GM19395 (cell line): Measurements from ENCODE around the gene SGCA.

Source experiments
- ATAC-seq: cut with Tn5 transposase; IDR thresholded peaks from one replicate; pipeline ENCODE4 v1.9.1; 2021; ENCODE audit warnings: mild to moderate bottlenecking, moderate library complexity; ENCODE audit not compliant: unreplicated experiment

SGCA gene

DNA sequence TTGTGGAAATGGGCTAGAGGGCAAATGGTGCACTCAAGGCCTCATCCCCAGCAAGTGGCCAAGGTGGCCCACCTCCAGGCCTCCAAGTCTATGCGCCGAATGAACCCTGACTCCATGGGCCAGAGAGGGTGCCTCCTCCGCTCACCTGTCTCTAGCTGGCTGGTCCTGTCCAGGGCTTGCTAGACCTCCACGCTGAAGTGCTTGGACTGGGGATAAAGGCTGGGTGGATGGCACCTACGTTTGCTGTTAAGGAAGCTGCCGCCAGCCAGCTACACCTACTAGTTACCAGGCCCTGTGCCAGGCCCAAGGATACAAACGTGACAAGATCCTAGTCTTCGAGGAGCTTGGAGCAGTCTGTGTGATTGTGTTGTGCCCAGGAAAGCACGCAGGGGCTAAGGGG, 739 bp upstream of the SGCA start:
- no peak for ATAC-seq

DNA sequence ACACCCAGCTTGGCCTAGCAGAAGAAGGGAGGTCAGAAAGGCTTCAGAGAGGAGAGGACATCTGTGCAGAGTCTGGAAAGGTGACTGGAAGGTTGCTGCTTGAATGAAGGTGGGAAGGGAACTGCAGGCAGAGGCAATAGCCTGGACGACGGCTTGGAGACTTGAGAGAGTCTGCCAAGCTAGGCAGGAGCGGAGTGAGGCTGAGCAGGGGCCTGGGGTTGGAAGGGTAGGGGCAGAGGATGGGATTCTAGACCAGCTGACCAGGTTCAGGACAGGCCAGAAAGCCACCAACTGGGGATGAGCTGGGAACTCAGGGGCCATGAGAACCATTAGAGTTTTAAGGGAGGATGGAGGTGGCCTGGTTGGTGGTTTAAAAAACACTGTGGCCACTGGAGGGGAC, 339 bp upstream of the SGCA start:
- no peak for ATAC-seq

DNA sequence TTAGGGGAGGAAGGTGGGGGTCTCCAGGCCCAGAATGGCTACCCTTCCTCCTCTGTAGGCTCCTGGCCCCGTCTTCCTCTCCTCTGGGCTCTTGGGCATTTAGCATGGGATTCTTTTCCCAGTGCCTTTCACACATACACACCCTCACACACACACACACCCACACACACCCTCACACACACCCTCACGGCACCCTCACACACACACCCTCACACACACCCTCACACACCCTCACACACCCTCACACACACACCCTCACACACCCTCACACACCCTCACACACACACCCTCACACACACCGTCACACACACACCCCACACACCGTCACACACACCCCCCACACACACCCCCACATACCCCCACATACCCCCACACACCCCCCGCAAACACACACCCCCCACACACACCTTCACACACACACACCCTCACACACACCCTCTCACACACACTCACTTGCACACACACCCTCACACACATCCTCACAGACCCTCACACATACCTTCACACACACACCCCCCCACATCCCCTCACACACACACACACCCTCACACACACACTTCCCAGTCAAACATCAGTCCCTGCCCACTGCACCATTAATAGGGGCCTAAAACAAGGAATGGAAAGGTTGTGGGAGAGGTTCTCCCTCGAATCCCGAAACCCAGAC, 845 bp downstream of the SGCA start:
- no peak for ATAC-seq

DNA sequence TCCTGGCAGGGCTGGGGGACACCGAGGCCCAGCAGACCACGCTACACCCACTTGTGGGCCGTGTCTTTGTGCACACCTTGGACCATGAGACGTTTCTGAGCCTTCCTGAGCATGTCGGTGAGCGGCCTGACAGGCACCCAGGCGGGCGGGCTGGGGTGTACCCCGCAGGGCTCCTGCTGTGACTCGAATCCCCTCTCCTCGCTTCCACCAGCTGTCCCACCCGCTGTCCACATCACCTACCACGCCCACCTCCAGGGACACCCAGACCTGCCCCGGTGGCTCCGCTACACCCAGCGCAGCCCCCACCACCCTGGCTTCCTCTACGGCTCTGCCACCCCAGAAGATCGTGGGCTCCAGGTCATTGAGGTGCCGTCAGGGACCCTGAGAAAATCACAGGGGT, 1.6 kb downstream of the SGCA start:
- no peak for ATAC-seq

DNA sequence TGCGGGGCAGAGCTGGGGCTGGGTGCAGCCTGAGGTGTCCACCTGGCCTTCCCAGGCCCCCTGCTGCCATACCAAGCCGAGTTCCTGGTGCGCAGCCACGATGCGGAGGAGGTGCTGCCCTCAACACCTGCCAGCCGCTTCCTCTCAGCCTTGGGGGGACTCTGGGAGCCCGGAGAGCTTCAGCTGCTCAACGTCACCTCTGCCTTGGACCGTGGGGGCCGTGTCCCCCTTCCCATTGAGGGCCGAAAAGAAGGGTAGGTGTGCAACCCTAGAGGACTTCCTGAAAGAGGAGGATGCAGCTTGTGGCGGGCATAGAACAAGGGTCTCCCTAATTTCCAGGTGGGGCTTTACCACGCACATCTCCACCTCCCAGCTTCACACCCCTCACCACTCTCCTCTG, 2.5 kb downstream of the SGCA start:
- no peak for ATAC-seq

DNA sequence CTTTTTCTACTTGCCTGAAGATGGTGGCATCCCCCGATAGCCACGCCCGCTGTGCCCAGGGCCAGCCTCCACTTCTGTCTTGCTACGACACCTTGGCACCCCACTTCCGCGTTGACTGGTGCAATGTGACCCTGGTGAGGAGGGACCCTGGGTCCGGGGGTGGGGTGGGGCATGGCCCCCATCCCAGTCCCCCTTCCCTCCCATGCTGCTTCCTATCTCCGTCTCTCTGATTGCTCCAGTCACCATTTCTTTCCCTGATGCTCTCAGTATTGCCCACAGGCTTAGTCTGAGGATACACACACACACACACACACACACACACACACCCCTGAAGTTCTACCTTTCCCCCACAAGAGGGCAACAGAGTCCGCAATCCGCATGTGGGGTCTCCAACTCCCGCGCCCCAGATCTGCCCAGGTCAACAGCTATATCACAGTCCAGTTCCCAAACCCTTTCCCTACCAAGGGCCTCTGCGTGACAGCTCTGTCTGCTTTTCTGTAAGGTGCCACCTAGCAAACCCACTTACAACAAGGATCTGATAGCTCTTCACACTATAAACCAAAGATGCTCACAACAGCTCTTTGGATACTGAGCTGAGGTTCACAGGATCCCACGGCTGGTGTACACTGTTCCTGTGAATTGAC, 3.4 kb downstream of the SGCA start:
- ATAC-seq: no peak

DNA sequence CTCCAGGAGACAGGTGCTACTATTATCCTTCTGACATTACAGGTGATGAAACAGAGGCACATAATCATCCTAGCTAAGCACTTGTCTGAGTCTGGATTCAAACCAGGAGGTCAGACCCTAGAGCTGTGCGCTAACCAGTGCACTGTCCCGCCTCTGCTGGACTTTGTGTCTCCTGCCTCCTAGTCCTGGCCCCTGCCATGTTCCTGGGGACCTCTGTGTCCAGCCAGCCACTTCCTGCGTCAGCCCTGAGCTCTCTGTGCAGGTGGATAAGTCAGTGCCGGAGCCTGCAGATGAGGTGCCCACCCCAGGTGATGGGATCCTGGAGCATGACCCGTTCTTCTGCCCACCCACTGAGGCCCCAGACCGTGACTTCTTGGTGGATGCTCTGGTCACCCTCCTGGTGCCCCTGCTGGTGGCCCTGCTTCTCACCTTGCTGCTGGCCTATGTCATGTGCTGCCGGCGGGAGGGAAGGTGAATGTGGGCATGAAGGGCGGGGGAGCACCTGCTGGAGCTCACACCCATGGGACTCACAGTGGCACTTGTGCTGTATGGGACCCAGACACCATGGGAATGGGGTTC, 4.2 kb downstream of the SGCA start:
- no peak for ATAC-seq

DNA sequence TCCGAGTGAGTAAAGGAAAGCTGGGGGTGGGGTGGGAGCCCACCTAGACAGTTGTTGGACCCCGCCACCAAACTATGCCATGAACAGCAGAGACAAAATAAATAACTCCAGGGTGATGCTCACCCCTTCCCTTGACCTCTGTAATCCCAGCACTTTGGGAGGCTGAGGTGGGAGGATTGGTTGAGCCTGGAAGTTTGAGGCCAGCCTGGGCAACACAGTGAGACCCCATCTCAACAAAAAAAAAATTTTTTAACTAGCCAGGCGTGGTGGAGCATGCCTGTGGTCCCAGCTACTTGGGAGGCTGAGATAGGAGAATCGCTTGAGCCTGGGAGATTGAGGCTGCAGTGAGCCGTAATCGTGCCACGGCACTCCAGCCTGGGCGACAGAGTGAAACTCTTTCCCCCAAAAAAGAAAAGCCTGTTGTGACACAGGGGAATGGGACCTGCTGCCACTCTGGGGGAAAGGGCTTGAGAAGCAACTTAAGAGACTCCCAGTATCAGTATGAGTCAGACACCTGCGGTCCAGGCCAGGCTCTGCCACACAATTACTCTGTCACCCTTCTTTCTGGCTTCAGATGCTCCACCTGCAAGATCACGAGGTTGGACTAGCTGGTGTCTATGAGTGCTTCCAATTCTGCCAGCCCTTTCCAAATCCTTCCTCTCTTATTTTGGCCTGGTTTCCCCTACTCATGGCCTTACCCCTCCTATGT, 5.0 kb downstream of the SGCA start:
- ATAC-seq: peak; percentile 71

DNA sequence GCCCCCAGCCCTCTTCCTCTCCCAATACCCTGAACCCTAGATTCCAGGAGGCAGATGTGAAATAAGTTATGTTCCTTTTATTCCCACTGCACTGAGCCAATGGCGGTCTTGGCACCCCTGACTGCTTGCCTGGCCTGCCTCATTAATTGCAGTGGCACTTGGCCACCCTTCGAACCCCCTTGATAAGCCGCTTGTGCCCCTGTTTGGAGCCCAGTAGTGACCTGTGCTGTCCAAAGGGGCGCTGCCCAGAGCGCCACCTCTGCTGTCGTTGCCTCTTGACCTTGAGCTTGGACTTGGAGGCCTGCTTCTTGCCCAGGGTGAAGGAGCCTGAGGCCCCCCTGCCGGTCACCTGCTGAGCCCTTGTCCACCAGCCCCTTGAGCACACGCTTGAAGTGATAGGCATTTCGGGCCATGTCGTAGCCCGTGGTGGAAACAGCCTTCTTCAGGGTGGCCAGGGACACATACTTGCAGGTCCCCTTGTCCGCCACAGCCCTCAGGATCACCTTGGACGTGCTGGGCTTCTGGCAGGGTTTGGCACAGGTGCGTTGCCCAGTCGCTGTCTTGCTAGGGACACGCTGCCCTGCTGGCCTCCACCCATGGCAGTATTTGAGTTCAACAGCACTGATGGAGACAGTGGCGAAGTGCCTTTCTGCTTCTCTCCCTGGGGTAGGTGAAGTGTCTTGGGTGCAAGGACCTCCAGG, 5.7 kb downstream of the SGCA start:
- ATAC-seq: no peak

DNA sequence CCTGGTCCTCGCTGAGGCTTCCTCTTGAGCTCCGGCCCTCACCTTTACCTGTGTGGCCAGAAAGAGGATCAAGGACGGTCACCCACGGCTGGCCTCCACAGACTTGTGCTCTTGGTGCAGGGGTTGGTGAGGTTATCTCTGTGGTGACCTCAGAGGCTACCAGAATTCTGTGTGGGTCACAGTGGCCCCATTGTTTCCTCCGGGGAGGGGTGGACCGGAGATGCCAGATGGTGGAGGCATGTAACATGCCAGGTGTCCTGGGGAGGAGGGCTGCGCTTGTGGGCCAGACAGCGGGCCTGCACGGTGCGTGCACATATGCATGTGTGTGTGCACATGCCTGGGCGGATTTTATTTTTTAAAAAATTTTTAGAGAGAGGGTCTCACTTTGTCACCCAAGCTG, 6.3 kb downstream of the SGCA start:
- ATAC-seq: no peak

DNA sequence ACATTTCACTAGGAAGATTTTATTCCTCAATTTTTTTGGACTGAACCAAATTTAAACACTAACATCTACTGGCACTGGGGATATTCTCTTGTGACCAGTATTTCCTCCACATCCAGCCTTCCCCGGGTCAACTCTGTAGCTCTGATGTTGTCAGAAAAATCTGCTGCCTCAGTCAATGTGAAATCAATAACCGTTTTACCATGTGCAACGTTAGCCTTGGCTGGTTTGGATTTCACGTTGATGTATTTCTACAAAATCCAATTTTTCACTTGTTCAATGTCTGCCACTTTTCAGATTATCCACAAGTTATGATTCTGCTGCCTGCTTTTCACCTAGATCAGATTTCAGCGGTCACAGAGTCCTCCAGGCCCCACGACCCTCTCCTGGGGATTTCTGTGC, 7.1 kb downstream of the SGCA start:
- no peak for ATAC-seq

DNA sequence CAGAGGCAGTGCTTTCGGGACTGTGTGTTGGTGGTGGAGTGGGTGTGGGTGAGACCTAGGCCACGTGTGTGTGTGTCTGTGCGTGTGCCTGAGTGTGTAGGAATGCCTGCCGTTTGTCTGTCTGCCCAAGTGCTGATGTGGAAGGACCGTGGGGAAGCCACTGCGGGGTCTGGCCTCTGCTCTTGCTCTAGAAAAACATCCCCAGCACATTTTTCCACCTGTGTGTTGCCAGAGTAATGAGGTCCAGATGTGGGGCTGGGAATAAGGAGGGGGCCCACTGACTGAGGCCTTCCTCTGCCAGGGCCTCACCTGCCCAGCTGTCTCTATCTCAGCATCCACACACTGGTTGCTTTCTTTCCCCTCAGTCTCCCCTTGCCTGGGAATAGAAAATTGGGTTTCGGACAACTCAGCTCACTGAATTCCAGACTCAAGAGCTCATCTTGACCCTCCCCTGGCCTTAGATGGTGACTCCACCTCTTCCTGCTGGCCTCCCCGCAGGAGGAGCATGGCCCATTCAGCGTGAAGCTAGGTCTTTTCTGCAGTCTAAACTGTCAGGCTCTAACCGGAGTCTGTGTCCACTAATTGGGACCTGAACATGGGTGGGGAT, 7.6 kb downstream of the SGCA start:
- ATAC-seq: no peak

DNA sequence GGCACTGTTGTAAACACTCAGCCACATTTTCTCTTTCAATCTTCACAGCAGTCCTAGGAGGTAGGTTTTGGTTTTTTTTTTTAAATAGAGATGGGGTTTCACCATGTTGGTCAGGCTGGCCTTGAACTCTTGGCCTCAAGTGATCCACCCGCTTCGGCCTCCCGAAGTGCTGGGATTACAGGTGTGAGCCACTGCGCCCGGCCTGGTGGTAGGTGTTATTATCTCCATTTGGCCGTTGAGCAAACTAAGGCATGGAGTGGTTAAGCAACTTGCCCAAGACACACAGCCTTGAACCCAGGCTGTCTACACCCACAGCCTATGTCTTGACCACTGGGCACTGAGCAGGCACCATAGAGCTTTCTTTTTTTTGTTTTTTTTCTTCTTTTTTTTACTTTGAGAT, 8.6 kb downstream of the SGCA start:
- ATAC-seq: no peak

DNA sequence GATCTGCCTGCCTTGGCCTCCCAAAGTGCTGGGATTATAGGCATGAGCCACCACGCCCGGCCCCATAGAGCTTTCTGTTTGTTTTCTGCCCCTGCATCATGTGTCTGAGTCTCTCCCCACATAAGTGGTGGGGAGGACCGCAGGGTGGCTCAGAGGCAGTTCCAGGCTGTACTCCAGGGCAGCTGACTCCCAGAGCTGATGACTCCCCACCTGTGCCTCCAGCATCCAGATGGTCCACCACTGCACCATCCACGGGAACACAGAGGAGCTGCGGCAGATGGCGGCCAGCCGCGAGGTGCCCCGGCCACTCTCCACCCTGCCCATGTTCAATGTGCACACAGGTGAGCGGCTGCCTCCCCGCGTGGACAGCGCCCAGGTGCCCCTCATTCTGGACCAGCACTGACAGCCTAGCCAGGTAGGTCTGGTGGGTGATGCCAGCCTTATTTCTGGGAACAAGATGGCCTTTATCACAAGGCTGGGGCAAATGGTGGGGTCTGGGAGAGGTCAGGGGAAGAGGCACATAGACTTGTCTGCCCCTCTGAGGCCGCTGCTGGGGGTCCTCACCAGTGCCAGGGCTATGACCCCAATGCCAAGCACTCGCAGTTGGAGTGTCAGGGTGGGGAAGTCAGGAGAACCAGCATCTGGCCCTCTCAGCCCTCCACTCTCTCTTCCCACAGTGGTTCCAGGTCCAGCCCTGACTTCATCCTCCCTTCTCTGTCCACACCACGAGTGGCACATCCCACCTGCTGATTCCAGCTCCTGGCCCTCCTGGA, 9.4 kb downstream of the SGCA start:
- ATAC-seq: no peak

DNA sequence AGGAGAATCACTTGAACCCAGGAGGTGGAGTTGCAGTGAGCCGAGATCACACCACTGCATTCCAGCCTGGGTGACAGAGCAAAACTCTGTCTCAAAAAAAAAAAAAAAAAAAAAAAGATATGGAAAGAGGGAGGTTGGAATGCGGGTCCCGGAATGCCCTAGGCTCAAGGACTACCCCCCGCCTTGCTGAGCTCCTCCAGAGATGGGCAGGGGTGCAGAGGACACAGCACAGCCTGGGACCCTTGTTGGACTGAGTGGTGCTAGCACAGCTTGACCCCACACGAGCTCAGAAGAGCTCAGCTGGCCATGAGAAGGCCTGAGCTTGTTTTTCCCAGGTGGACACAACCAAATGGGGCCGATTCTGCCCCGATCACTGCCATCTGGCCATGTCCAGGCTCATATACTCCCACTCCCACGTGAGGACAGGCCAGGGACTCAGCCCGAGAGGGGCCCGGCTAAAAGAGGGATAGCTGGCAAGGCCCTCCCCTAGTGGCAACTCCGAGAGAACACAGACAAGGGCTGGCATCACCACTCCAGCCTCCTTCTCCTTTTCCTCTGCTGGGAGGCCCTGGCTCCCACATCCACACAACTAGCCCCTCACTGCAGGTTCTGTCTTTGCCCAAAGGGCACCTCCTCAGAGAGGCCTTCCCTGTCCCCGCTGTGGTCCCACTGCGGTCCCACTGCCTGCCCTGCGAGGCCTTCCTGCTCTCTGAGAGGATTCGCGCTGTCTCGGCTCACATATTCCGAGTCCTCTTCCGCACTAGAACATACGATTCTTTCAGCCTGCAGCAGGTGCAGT, 11.0 kb downstream of the SGCA start:
- no peak for ATAC-seq

DNA sequence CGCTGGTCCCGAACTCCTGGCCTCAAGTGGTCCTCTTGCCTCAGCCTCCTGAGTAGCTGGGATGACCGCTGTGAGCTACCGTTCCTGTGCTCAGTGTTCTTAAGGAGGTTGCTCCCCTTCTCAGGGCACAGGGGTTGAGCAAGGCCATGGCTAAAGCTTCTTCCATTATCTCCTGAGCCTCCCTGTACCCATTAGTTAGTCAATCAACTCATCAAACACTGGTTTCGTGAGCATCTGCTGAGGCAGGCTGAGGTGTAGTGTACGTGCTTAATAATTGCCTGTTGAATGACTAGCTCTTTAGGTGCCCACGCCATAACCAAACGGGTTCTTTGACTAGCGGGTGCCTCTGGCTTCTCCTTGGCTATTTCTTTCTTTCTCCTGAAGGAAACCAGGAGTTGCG, 11.7 kb downstream of the SGCA start:
- no peak for ATAC-seq

DNA sequence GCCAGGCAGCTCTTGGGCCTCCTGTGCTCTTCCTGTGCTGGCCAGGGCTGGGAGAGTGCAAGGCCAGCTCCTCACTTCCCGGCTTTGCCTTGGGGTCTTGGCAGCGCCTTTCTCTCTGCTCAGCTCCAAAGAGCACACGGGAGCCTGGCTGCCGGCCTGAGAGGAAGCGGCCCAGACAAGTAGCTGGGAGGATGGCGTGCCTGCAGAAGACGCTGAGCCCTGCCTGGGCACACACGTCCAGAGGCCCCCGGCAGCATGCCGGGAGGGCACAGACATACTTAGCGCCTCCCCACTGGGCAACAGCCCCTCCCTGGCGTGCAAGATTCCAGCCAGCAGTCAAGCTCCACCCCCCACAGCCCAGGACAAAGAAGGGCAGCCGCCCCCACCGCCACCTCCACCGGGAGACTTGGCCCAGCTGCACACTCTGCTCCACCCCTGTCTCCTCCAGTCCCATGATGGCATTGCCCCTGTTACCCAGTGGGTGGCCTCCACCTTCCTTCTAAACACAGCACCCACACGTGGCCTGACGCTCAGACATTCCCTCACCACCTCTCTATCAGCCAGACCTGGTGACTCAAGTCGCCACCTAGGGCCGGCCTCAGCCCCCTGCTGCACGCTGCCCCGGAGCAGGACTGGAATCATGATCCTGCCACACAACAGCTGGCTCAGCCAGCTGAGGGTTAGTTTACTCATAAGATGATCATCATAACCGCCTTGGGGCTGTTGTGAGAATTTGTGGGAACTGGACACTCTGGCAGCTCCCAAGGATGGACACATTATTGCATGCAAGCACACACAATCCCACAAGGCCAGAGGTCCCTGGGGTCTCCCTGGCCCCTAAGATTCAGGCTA, 12.4 kb downstream of the SGCA start:
- peak; percentile 73 for ATAC-seq

DNA sequence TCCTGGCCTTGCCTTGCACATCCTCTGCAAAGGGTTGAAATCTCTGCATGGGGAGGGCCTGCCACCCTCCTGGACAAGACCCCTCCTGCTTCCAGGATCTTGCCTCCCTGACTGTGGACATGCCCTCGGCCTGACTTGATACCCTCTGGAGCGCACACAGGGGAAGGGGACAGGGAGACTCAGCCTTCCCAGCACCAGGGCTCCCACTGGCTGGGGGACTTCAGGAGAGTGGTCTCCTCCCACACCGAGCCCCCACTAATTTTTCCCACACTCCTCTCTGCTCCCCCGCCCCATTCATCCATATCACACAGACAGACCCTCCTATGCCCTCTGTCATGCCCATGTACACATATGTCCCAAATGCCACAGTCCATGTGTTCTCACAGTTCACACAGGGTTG, 14.3 kb downstream of the SGCA start:
- no peak for ATAC-seq

DNA sequence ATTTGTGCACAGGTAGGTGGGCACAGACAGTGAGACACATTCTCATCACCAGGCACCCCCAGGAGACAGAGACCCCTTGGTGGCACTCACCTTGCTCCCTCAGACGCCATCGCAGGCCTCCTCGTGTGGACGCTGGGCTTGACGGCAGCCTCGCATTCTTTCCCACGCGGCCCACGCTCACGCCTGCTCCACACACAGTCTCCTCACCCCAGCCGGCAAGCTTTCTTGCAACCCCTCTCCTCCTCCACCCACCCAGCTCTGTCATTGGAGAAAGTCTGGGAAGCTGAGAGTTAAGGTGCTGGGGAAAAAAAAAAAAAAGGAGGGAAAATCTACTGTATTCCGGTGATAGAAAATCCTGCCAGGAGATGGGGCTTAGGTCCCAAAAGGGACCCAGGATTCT, 14.8 kb downstream of the SGCA start:
- no peak for ATAC-seq
